ENCODE measurements around the gene HOXC6.

- TF ChIP-seq, protein P1, sequence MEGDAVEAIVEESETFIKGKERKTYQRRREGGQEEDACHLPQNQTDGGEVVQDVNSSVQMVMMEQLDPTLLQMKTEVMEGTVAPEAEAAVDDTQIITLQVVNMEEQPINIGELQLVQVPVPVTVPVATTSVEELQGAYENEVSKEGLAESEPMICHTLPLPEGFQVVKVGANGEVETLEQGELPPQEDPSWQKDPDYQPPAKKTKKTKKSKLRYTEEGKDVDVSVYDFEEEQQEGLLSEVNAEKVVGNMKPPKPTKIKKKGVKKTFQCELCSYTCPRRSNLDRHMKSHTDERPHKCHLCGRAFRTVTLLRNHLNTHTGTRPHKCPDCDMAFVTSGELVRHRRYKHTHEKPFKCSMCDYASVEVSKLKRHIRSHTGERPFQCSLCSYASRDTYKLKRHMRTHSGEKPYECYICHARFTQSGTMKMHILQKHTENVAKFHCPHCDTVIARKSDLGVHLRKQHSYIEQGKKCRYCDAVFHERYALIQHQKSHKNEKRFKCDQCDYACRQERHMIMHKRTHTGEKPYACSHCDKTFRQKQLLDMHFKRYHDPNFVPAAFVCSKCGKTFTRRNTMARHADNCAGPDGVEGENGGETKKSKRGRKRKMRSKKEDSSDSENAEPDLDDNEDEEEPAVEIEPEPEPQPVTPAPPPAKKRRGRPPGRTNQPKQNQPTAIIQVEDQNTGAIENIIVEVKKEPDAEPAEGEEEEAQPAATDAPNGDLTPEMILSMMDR (conservative IDR thresholded peaks at IDR 0.05; ENCODE audit: low read depth, low read length), result no peak
- TF ChIP-seq EZH2 (IDR thresholded peaks at IDR 0.05; ENCODE audit: low read length, unreplicated experiment), result no peak
- no peak for TF ChIP-seq EZH2phosphoT487 (IDR thresholded peaks at IDR 0.05; ENCODE audit: borderline replicate concordance, low read length)
These were observed 33.2 kb upstream of the HOXC6 start for GRCh38 chr12:53995002-53995377.

Measured in PC-3 (cell line).